HepG2 (cell line): ENCODE results near the gene RBM12. TPM values are rescaled to one million over a fixed set of nuclear protein-coding genes. Genes with fewer than 3 reads are reported as not detected.

Experiments used
- ARID3A ChIP-seq: IDR thresholded peaks from 2 replicates; pipeline ENCODE4 v1.6.1; 2012; ENCODE audit warnings: low read depth, low read length, improper control_type of control experiment
- EP300 ChIP-seq, 3 experiments: sonication (generic) in 1 of 3; formaldehyde crosslinking in 1 of 3; IDR thresholded peaks; 2 replicates each; pipeline versions ENCODE4 v1.5.1 to v1.6.1; 2011 to 2020; ENCODE audit warnings: low read depth in 2 of 3, low read length in 2 of 3, borderline replicate concordance in 1 of 3, improper control_type of control experiment in 1 of 3, mild to moderate bottlenecking in 1 of 3, missing genetic modification reagents in 1 of 3, moderate library complexity in 1 of 3
- GATAD2A ChIP-seq: IDR thresholded peaks from 2 replicates; pipeline ENCODE4 v1.6.1; 2016
- GTF2F1 ChIP-seq: fragments of 150-350 bp; IDR thresholded peaks from 2 replicates; pipeline ENCODE4 v1.6.1; 2014; ENCODE audit warnings: low read length
- HDAC6 ChIP-seq: fragments of 200-600 bp; sonication (generic); IDR thresholded peaks from 2 replicates; pipeline ENCODE4 v1.7.0; 2017; ENCODE audit warnings: mild to moderate bottlenecking, antibody characterized with exemption, low read length, low read depth
- HMGXB4 ChIP-seq, 2 experiments: sonication (generic) in 1 of 2; formaldehyde crosslinking in 1 of 2; IDR thresholded peaks; 2 replicates each; pipeline versions ENCODE4 v1.4.0 to v1.6.1; 2018 to 2020; ENCODE audit warnings: missing genetic modification reagents in 2 of 2, borderline replicate concordance in 1 of 2, low read depth in 1 of 2, mild to moderate bottlenecking in 1 of 2, missing biosample characterization in 1 of 2
- NKX3-1 ChIP-seq: sonication (generic); formaldehyde crosslinking; IDR thresholded peaks from 2 replicates; pipeline ENCODE4 v1.5.0; 2020; ENCODE audit warnings: missing genetic modification reagents
- REXO4 ChIP-seq: sonication (generic); formaldehyde crosslinking; IDR thresholded peaks from 2 replicates; pipeline ENCODE4 v1.8.0; 2022; ENCODE audit warnings: missing genetic modification reagents, mild to moderate bottlenecking, borderline replicate concordance
- TERF1 ChIP-seq: sonication (generic); formaldehyde crosslinking; IDR thresholded peaks from 2 replicates; pipeline ENCODE4 v1.8.0; 2022; ENCODE audit warnings: mild to moderate bottlenecking, missing genetic modification reagents, moderate library complexity
- ZBTB42 ChIP-seq: sonication (generic); formaldehyde crosslinking; IDR thresholded peaks from 2 replicates; pipeline ENCODE4 v1.5.0; 2020; ENCODE audit warnings: mild to moderate bottlenecking, missing genetic modification reagents
- ZNF24 ChIP-seq: fragments of 450-650 bp; IDR thresholded peaks from 2 replicates; pipeline ENCODE4 v1.6.1; 2017; ENCODE audit warnings: antibody characterized with exemption, mild to moderate bottlenecking
- ZNF557 ChIP-seq: sonication (generic); formaldehyde crosslinking; IDR thresholded peaks from 2 replicates; pipeline ENCODE4 v1.4.0; 2020; ENCODE audit warnings: missing genetic modification reagents
- ZNF598 ChIP-seq: sonication (generic); formaldehyde crosslinking; IDR thresholded peaks from 2 replicates; pipeline ENCODE4 v1.5.1; 2020; ENCODE audit warnings: mild to moderate bottlenecking, missing genetic modification reagents, borderline replicate concordance
- ZXDC ChIP-seq: sonication (generic); formaldehyde crosslinking; IDR thresholded peaks from 2 replicates; pipeline ENCODE4 v1.5.0; 2020; ENCODE audit warnings: mild to moderate bottlenecking, missing genetic modification reagents
- polyA plus RNA-seq, 8 experiments: library from polyadenylated mRNA; depleted of rRNA in 3 of 8; stranded (reverse) in 7 of 8; unstranded in 1 of 8; fragments of >200 nt; fragmentation: Illumina TruSeq in 4 of 8; extraction: Trizol in 4 of 8; gene quantifications; 2 replicates each; pipeline versions ENCODE4 v1.2.1 to v1.2.3, GENCODE V29; 2011 to 2016; ENCODE audit warnings: low read depth in 4 of 8, missing spikeins in 1 of 8, mixed read lengths in 1 of 8; ENCODE audit not compliant: insufficient read depth in 1 of 8
- total RNA-seq, 5 experiments: library from RNA; depleted of rRNA; stranded (reverse); fragments of >200 nt; fragmentation: Illumina TruSeq; extraction: Trizol; gene quantifications; 2 replicates each; pipeline ENCODE4 v1.2.3, GENCODE V29; 2016; ENCODE audit warnings: low read depth in 1 of 5
- TF ChIP-seq, protein P1 (sequence below): sonication (generic); formaldehyde crosslinking; conservative IDR thresholded peaks from 2 replicates; pipeline ENCODE4 v1.4.0; 2020; ENCODE audit warnings: missing genetic modification reagents

RBM12 gene
- total and polyA plus RNA-seq, 2 of the 13 experiments (the other 11 are each of a cell fraction or from before 2014, with no cell fraction given) = 97.9 to 104 TPM

DNA sequence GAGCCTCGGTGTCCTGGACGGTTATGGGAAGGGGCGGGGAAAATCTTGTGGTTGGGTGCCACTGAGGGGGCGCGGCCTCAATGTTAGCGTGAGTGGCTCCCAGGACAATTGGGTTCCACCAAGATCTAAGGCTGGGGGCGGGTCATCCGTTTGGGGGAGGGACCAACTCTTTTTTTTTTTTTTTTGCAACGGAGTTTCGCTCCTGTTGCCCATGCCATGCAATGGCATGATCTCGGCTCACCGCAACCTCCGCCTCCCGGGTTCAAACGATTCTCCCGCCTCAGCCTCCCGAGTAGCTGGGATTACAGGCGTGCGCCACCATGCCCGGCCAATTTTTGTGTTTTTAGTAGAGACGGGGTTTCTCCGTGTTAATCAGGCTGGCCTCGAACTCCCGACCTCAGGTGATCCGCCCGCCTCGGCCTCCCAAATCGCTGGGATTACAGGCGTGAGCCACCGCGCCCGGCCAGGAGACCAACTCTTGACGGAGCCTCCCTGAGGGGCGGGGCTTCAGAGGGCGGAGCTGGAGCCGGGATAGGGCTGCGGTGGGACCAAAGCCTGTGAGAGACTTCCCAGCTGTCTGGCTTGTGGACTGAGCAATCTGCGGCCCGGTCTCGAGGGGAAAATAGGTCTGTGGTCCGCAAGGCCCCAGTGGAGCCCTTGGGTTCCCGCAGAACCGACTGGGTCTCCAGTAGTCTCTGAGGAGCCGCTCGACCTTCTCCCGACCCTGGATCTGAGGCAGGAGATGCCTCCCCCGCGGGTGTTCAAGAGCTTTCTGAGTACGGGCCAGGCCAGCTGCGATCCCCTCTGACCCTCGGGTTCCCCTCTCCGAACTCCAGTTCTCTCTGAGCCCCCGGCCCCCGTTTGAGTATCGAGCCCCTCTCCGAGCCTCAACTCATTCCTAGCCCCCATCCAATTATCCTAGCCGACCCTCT is 48.0 kb downstream of the RBM12 start (continued):
- TF ChIP-seq REXO4 = no peak; the same call in 1 of the 2 replicates
- TF ChIP-seq EP300 (IDR thresholded peaks at IDR 0.05; ENCODE audit: low read depth in 2 of 2, low read length in 2 of 2) = no peak
- TF ChIP-seq EP300 (CRISPR knock-in tag; IDR thresholded peaks at IDR 0.05; ENCODE audit: borderline replicate concordance) = peak; percentile 43; the same call in 1 of the 2 replicates
- TF ChIP-seq, protein P1, sequence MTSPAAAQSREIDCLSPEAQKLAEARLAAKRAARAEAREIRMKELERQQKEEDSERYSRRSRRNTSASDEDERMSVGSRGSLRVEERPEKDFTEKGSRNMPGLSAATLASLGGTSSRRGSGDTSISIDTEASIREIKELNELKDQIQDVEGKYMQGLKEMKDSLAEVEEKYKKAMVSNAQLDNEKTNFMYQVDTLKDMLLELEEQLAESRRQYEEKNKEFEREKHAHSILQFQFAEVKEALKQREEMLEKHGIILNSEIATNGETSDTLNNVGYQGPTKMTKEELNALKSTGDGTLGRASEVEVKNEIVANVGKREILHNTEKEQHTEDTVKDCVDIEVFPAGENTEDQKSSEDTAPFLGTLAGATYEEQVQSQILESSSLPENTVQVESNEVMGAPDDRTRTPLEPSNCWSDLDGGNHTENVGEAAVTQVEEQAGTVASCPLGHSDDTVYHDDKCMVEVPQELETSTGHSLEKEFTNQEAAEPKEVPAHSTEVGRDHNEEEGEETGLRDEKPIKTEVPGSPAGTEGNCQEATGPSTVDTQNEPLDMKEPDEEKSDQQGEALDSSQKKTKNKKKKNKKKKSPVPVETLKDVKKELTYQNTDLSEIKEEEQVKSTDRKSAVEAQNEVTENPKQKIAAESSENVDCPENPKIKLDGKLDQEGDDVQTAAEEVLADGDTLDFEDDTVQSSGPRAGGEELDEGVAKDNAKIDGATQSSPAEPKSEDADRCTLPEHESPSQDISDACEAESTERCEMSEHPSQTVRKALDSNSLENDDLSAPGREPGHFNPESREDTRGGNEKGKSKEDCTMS = no peak
- TF ChIP-seq GATAD2A = no peak
- peak; percentile 74 for TF ChIP-seq ZNF24
- 0 out of 2 replicates have a peak, but pooled peaks have one; percentile 6 for TF ChIP-seq ZXDC (CRISPR knock-in tag)
- peak; percentile 92 for TF ChIP-seq ZNF557 (CRISPR knock-in tag)
- 0 out of 2 replicates have a peak, but pooled peaks have one; percentile 24 for TF ChIP-seq TERF1 (CRISPR knock-in tag)
- TF ChIP-seq ZNF598 = no peak; the same call in 1 of the 2 replicates
- TF ChIP-seq HMGXB4 (CRISPR knock-in tag; IDR thresholded peaks at IDR 0.05; ENCODE audit: borderline replicate concordance in 1 of 2, low read depth in 1 of 2) = peak in 1 of 2 experiments; percentile 70; a peak in 2 of 4 replicates
- TF ChIP-seq ARID3A = peak; percentile 54; the same call in 1 of the 2 replicates
- TF ChIP-seq NKX3-1 = no peak; the same call in 1 of the 2 replicates
- TF ChIP-seq GTF2F1 = no peak
- TF ChIP-seq ZBTB42 (CRISPR knock-in tag) = no peak
- no peak for TF ChIP-seq HDAC6
